ENCODE results near the gene MS4A4E.
"Not testable (repeated sequence)": the region's sequence is repeated elsewhere in the genome, so short reads cannot be mapped to it uniquely, and the experiment has no call there.

The MS4A4E gene

DNA sequence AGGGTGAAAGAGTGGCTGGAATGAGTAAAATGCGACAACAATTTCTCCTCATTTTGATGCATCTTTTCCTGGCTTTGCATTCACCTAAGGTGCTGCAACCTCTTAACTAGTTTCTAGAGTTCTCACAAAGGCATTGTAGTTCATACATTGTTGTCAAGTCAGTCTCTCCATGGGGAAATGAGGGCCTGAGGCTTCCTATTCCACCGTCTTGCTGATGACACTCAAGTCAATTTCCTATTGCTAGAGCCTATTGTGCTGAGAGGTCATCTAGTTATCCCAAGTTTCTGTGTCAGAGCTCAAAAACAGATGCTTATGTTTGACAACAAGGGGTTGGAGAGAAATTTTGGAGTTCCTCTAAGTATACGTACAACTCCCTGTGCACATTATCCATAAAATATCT, 48.4 kb downstream of the MS4A4E start:
- Histone ChIP-seq H3K9me3 (ENCODE audit: control insufficient read depth, insufficient read depth, low read length) (no peaks in the 10 kb centered on the region; the same call in 1 of the 2 replicates), H3K9ac (ENCODE audit: low read depth, low read length) (no peak overlapping the region), H3K36me3 (ENCODE audit: control insufficient read depth, insufficient read depth, low read length) (no peaks in the 10 kb centered on the region), H3K27me3 (ENCODE audit: control insufficient read depth, insufficient read depth, low read length) (no peaks in the 10 kb centered on the region), H3K4me1 (ENCODE audit: control insufficient read depth, insufficient read depth, low read length) (peaks cover 11% of the 10 kb centered on the region; the same call in 1 of the 2 replicates), H3K27ac (ENCODE audit: low read depth, low read length) (no peak overlapping the region), H3K4me3 (ENCODE audit: low read depth, low read length) (no peak overlapping the region)

DNA sequence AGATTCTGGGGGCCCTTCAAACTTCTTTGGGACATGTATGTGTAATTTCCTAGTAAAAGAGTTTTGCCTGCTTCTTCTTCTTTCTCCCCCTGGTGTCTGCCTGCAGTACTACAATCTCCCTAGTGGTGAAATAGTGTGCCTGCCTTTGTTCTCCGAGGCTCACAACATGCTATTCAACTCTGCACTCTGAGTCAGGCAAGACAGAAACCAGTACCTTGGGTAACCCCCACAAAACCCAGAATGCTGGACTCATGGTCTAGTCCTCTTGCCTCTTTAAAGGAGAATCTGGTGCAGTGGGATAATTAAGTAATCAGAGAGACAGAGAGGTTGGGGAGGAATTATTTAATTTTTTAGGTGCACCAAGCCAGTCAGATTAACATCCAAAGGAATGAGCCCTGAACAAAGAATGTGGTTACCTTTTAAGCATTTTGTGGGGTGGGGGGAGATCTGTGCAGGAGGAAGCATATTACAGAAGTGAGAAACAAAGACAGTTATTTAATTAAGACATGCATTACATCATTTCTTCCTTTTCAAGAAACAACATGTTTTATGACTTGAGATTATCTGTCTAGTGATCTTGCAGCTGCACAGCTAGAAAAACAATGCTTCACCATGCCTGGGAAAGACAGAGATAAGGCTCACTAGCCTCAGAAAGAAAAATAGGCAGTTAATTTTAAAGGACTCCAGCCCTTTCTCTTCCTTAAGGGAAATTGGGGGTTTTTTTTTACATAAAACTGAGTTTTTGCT, 49.1 kb downstream of the MS4A4E start:
- H3K36me3 ChIP-seq (ENCODE audit: control insufficient read depth, insufficient read depth, low read length), result no peaks in the 10 kb centered on the region
- H3K27ac ChIP-seq (ENCODE audit: low read depth, low read length), result no peak overlapping the region

DNA sequence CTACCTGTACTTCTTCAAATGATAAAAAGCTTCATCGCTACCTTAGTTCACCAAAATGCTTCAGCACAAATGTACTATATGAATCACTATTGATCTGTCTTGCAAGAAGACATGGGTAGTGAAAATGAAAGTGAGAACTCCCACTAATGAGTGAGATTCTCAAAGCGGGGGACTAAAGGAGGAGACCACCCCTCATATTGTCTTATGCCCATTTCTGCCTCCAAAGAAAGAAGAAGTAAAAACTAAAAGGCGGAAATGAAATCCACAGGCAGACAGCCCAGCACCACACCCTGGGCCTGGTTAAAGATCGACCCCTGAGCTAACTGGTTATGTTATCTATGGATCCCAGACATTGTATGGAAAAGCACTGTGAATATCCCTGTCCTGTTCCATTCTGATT, 50.4 kb downstream of the MS4A4E start:
- peaks cover 11% of the 10 kb centered on the region; the same call in 1 of the 2 replicates for H3K4me1 ChIP-seq (ENCODE audit: control insufficient read depth, insufficient read depth, low read length)
- not testable (repeated sequence) for H3K9ac ChIP-seq (ENCODE audit: low read depth, low read length); H3K9me3 ChIP-seq (ENCODE audit: control insufficient read depth, insufficient read depth, low read length); H3K27ac ChIP-seq (ENCODE audit: low read depth, low read length); H3K27me3 ChIP-seq (ENCODE audit: control insufficient read depth, insufficient read depth, low read length); H3K36me3 ChIP-seq (ENCODE audit: control insufficient read depth, insufficient read depth, low read length); H3K4me3 ChIP-seq (ENCODE audit: low read depth, low read length)

More for the DNA sequence above, 49.1 kb downstream of the MS4A4E start:
- Histone ChIP-seq H3K9ac (ENCODE audit: low read depth, low read length) (no peak overlapping the region), H3K4me1 (ENCODE audit: control insufficient read depth, insufficient read depth, low read length) (peaks cover 11% of the 10 kb centered on the region; the same call in 1 of the 2 replicates), H3K27me3 (ENCODE audit: control insufficient read depth, insufficient read depth, low read length) (no peaks in the 10 kb centered on the region), H3K4me3 (ENCODE audit: low read depth, low read length) (no peak overlapping the region), H3K9me3 (ENCODE audit: control insufficient read depth, insufficient read depth, low read length) (no peaks in the 10 kb centered on the region; the same call in 1 of the 2 replicates)

DNA sequence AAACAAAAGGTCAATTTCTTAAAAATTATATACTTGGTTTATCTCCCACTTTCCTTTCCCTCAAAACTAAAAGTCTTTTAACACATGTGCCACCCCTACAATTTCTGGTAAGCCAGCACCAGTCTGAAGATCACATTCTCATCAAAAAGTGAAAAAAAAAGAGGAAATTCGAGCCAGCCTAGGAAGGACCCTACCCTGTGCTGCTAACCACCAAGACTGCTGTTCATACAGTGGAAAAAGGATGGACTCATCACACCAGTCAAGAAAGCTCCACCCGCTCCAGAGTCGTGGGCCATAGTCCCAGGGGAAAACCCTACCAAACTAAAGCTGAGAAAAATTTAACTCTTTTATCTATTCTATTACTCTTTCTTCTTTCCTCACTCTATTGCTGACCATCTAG, 54.5 kb downstream of the MS4A4E start:
- H3K9ac ChIP-seq (ENCODE audit: low read depth, low read length); H3K27ac ChIP-seq (ENCODE audit: low read depth, low read length); H3K4me3 ChIP-seq (ENCODE audit: low read depth, low read length); H3K9me3 ChIP-seq (ENCODE audit: control insufficient read depth, insufficient read depth, low read length); H3K36me3 ChIP-seq (ENCODE audit: control insufficient read depth, insufficient read depth, low read length); H3K27me3 ChIP-seq (ENCODE audit: control insufficient read depth, insufficient read depth, low read length); H3K4me1 ChIP-seq (ENCODE audit: control insufficient read depth, insufficient read depth, low read length): not testable (repeated sequence)

DNA sequence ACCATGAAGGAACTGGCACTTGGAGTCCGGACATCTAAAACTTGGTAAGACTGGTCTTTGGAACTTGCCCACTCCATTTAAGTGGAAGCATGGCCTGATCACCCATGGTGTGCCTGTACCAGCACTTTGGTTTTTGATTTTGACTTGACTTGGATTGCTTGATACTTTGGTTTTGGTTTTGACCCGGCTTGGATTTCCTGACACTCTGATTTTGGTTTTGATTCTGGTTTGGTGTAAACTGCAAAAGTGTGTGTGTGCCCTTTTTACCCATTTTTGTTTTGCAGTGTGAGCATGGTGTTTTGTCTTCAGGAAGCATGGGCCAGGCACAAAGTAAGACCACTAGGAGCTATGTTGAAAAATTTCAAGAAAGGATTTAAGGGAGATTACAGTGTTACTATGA, 56.8 kb downstream of the MS4A4E start:
- not testable (repeated sequence) for H3K27ac ChIP-seq (ENCODE audit: low read depth, low read length); H3K9ac ChIP-seq (ENCODE audit: low read depth, low read length); H3K9me3 ChIP-seq (ENCODE audit: control insufficient read depth, insufficient read depth, low read length); H3K36me3 ChIP-seq (ENCODE audit: control insufficient read depth, insufficient read depth, low read length); H3K4me1 ChIP-seq (ENCODE audit: control insufficient read depth, insufficient read depth, low read length); H3K27me3 ChIP-seq (ENCODE audit: control insufficient read depth, insufficient read depth, low read length); H3K4me3 ChIP-seq (ENCODE audit: low read depth, low read length)

DNA sequence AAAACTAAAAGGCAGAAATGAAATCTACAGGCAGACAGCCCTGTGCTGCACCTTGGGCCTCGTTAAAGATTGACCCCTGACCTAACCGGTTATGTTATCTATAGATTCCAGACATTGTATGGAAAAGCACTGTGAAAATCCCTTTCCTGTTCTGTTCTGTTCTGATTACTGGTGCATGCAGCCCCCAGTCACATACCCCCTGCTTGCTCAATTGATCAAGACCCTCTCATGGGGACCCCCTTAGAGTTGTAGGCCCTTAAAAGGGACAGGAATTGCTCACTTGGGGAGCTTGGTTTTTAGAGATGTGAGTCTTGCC, 57.5 kb downstream of the MS4A4E start:
- not testable (repeated sequence) for H3K27ac ChIP-seq (ENCODE audit: low read depth, low read length); H3K4me1 ChIP-seq (ENCODE audit: control insufficient read depth, insufficient read depth, low read length); H3K9me3 ChIP-seq (ENCODE audit: control insufficient read depth, insufficient read depth, low read length); H3K27me3 ChIP-seq (ENCODE audit: control insufficient read depth, insufficient read depth, low read length); H3K4me3 ChIP-seq (ENCODE audit: low read depth, low read length); H3K9ac ChIP-seq (ENCODE audit: low read depth, low read length); H3K36me3 ChIP-seq (ENCODE audit: control insufficient read depth, insufficient read depth, low read length)

DNA sequence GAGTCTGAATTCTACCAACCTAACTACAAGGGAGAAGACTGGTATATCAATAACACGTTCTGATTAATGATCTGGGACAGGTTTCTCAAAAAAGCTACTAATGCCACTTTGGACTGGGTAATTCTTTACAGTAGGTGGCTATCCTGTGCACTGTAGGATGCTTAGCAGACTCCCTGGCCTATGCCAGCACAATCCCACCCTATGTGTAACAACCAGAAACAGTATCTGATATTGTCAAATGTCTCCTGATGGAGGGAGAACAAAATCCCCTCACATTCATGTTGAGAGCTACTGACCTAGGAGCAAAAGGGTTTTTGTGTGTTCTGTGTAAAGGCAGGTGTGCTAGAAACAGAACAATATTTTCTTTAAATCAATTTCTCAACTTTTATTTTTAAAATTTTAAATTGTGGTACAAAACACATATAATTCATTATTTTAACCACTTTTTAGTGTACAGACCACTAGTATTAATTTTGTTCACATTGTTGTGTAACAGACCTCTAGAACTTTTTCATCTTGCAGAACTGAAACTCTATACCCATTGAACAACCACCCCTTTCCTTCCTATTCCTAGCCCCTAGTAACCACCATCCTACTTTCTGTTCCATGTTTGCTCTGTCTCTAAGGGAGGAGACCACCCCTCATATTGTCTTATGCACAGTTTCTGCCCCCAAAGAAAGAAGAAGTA, 58.0 kb downstream of the MS4A4E start:
- no peak overlapping the region for H3K4me3 ChIP-seq (ENCODE audit: low read depth, low read length)
- H3K36me3 ChIP-seq (ENCODE audit: control insufficient read depth, insufficient read depth, low read length), result no peaks in the 10 kb centered on the region
- no peak overlapping the region for H3K27ac ChIP-seq (ENCODE audit: low read depth, low read length)
- H3K4me1 ChIP-seq (ENCODE audit: control insufficient read depth, insufficient read depth, low read length), result no peaks in the 10 kb centered on the region
- no peak overlapping the region for H3K9ac ChIP-seq (ENCODE audit: low read depth, low read length)
- no peaks in the 10 kb centered on the region for H3K27me3 ChIP-seq (ENCODE audit: control insufficient read depth, insufficient read depth, low read length)
- H3K9me3 ChIP-seq (ENCODE audit: control insufficient read depth, insufficient read depth, low read length), result peaks cover 4% of the 10 kb centered on the region

DNA sequence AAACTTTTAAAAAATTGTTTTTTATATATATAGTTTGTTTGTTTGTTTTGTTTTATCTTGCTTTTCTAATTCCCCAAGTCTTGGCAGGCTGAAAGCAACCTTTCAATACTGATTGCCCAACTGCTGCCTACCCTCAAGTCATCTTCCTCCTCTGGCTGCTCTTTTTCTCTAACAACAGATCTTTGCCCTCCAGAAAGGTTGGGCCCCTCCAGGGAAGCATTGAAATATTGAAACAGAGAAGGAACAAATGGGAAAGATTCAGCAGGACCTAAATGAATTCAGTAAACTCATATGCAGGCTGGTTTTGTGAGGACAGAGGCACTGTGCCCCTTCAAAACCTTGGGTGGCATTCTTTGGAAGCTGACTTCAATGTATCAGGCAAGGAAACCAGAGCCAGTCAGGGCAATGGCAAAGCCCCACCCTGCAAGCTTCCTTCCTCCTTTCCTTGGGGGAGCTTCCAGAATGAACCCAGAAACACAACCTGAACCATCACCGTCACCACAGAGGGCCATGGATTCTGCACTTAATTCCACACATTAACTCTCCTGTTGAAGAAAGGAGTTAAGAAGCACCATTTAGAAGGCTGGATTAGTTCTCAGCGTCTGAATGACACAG, 59.2 kb downstream of the MS4A4E start:
- Histone ChIP-seq H3K4me3 (ENCODE audit: low read depth, low read length) (no peak overlapping the region), H3K9me3 (ENCODE audit: control insufficient read depth, insufficient read depth, low read length) (peaks cover 4% of the 10 kb centered on the region), H3K27ac (ENCODE audit: low read depth, low read length) (no peak overlapping the region), H3K4me1 (ENCODE audit: control insufficient read depth, insufficient read depth, low read length) (no peaks in the 10 kb centered on the region), H3K9ac (ENCODE audit: low read depth, low read length) (no peak overlapping the region), H3K36me3 (ENCODE audit: control insufficient read depth, insufficient read depth, low read length) (no peaks in the 10 kb centered on the region), H3K27me3 (ENCODE audit: control insufficient read depth, insufficient read depth, low read length) (no peaks in the 10 kb centered on the region)

DNA sequence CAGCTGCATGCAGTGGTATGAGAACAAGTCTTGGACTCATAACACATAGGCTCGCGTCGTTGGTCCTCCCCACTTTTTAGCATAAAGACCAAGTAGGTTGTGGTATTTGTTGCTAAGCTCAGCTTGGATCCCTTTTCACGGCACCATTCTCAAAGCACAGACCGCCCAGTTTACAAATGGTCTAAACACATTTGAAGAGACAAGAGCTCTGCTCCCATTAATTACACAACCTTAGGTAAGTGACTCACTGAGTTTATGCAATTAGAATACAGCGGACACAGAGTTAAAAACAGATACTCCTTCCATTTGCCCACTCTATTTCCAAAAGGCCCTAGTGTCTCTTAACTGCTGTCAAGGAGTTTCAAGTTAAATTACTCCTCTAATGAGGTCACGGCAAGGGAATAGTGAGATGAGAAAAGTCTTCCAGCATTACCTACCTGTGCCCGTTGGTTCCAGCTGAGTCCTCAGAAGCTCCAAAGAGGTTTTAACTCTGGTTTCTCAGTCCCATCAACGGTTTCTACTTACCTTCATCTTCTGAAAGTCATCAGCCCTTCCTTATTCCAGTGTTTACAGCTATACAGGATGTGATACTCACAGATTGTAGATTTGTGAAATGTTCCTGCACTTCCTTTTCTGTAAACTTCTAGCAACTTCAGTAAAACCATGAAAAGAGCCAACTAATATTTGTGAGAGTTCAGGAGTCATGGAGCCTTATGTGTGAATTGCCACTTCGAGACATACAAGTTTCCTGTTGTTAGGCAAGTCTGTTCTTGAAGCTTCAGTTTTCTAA, 60.2 kb downstream of the MS4A4E start, which contains the start of gene MS4A6A:
Gene MS4A6A, minus strand, starts transcription at position 543 of the 790 bp plus-strand sequence. CDS start 1,356 bp downstream, outside the sequence.
- Histone ChIP-seq H3K27me3 (ENCODE audit: control insufficient read depth, insufficient read depth, low read length) (no peaks in the 10 kb centered on the region), H3K27ac (ENCODE audit: low read depth, low read length) (no peak within 1 kb of the TSS), H3K36me3 (ENCODE audit: control insufficient read depth, insufficient read depth, low read length) (no peaks in the 10 kb centered on the region), H3K4me1 (ENCODE audit: control insufficient read depth, insufficient read depth, low read length) (no peaks in the 10 kb centered on the region), H3K4me3 (ENCODE audit: low read depth, low read length) (no peak within 1 kb of the TSS), H3K9ac (ENCODE audit: low read depth, low read length) (no peak within 1 kb of the TSS), H3K9me3 (ENCODE audit: control insufficient read depth, insufficient read depth, low read length) (peaks cover 4% of the 10 kb centered on the region)

DNA sequence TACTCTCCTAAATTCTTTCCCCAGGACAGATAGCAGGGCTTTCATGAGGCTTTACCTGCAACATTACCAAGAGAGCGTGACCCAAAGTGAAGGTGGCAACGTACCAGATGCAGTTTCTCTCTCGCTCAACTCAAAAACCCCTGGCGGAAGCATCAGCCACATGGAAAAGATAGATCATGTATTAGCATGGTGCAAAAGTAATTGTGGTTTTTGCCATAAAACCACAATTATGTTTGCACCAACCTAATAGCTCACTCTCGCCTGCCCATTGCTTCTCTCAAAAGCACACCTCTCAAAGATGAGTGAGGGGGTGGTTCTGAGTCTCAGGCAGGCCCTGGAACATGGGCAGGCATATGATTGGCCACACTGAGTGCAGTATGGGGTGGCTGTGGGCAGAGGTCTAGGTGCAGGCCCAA, 67.1 kb downstream of the MS4A4E start:
- Histone ChIP-seq H3K9me3 (ENCODE audit: control insufficient read depth, insufficient read depth, low read length) (peaks cover 5% of the 10 kb centered on the region; the same call in 1 of the 2 replicates), H3K9ac (ENCODE audit: low read depth, low read length) (no peak overlapping the region), H3K27ac (ENCODE audit: low read depth, low read length) (no peak overlapping the region), H3K4me1 (ENCODE audit: control insufficient read depth, insufficient read depth, low read length) (no peaks in the 10 kb centered on the region), H3K4me3 (ENCODE audit: low read depth, low read length) (no peak overlapping the region), H3K36me3 (ENCODE audit: control insufficient read depth, insufficient read depth, low read length) (no peaks in the 10 kb centered on the region), H3K27me3 (ENCODE audit: control insufficient read depth, insufficient read depth, low read length) (no peaks in the 10 kb centered on the region)
